Prostate gland (tissue), 2 donors: ENCODE results near the gene ADGRL3. TPM values are rescaled to one million over a fixed set of nuclear protein-coding genes. Genes with fewer than 3 reads are reported as not detected.

Experiments used
- DNase-seq: peaks from one replicate; pipeline ENCODE4 v3.0.0-alpha.2; 2019; ENCODE audit warnings: low spot score
- H3K27ac ChIP-seq, 2 donors: fragments of 200-600 bp; sonication (generic); 2 replicates each; pipeline ENCODE4 v1.5.1; 2017 to 2019
- H3K27me3 ChIP-seq: fragments of 200-600 bp; sonication (generic); replicated peaks from 2 replicates; pipeline ENCODE4 v1.5.1; 2019; ENCODE audit not compliant: insufficient read depth
- H3K36me3 ChIP-seq, 2 donors: fragments of 200-600 bp; sonication (generic); 1 replicate in 1 of 2; 2 replicates in 1 of 2; pipeline versions ENCODE4 v1.5.1 to v1.8.1; 2017 to 2019
- H3K4me1 ChIP-seq: fragments of 200-600 bp; sonication (generic); replicated peaks from 2 replicates; pipeline ENCODE4 v1.5.1; 2019
- H3K4me3 ChIP-seq, 2 donors: fragments of 200-600 bp; sonication (generic); 2 replicates each; pipeline ENCODE4 v1.5.1; 2017 to 2019
- H3K9me3 ChIP-seq: fragments of 200-600 bp; sonication (generic); 2 replicates; pipeline ENCODE4 v1.5.1; 2017
- POLR2A ChIP-seq: fragments of 450-650 bp; IDR thresholded peaks from one replicate; pipeline ENCODE4 v1.6.1; 2016; ENCODE audit warnings: antibody characterized with exemption, mild to moderate bottlenecking
- POLR2AphosphoS5 ChIP-seq: sonication (generic); formaldehyde crosslinking; IDR thresholded peaks from one replicate; pipeline ENCODE4 v1.6.1; 2017; ENCODE audit warnings: antibody characterized with exemption
- WGBS: methylation state at CpG from one replicate; pipeline ENCODE4 v1.1.5; 2018; 5-methylcytosine and 5-hydroxymethylcytosine counted together
- intact Hi-C: fragments of 100-400 bp; cut with DNase I; formaldehyde crosslinking; loops from one replicate; pipeline ENCODE4 v1.14.2; 2022
- total RNA-seq, 2 donors: library from RNA; depleted of rRNA; stranded (reverse); fragments of >200 nt; gene quantifications; one replicate each; pipeline ENCODE4 v1.1.0, GENCODE V29; 2016
- TF ChIP-seq, protein P1 (sequence below), 4 experiments: fragments of 200-600 bp in 2 of 4; fragments of 450-650 bp in 2 of 4; sonication (generic) in 2 of 4; IDR thresholded peaks; 1 replicate in 3 of 4; 2 replicates in 1 of 4; pipeline ENCODE4 v1.5.1; 2016 to 2019; ENCODE audit warnings: antibody characterized with exemption in 4 of 4, mild to moderate bottlenecking in 2 of 4, moderate library complexity in 2 of 4

ADGRL3 gene
- total RNA-seq, 2 donors from 2014 or later, result 1.7 to 23.5 TPM

DNA sequence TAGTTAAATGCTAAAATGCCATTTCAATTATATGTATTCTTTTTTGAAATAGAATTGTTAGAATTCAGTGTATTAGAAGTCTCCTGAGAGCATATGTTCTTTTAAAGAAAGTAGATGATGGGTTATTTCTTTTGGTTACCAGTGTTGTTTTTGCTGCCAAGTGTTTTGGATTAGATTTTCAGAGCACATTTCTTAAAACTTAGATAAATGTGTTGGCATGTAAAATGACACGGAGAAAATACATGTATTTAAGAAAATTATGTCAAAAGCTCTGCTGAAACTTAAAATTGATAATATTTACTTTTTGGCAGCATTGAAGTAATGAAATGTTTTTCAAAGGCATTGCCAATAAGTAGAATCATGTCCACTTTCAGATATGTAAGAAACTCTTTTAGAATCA lies 379.7 kb downstream of the ADGRL3 start:
- H3K9me3 ChIP-seq, result no peaks in the 10 kb centered on the region
- DNase-seq, result no peak
- TF ChIP-seq POLR2AphosphoS5 (no peak), POLR2A (no peak)
- TF ChIP-seq, protein P1, sequence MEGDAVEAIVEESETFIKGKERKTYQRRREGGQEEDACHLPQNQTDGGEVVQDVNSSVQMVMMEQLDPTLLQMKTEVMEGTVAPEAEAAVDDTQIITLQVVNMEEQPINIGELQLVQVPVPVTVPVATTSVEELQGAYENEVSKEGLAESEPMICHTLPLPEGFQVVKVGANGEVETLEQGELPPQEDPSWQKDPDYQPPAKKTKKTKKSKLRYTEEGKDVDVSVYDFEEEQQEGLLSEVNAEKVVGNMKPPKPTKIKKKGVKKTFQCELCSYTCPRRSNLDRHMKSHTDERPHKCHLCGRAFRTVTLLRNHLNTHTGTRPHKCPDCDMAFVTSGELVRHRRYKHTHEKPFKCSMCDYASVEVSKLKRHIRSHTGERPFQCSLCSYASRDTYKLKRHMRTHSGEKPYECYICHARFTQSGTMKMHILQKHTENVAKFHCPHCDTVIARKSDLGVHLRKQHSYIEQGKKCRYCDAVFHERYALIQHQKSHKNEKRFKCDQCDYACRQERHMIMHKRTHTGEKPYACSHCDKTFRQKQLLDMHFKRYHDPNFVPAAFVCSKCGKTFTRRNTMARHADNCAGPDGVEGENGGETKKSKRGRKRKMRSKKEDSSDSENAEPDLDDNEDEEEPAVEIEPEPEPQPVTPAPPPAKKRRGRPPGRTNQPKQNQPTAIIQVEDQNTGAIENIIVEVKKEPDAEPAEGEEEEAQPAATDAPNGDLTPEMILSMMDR (IDR thresholded peaks at IDR 0.05), result no peak
- H3K4me1 ChIP-seq, result no peaks in the 10 kb centered on the region
- 65% methylated on average over 1 of the region's 1 CpG for WGBS
- no peaks in the 10 kb centered on the region for H3K27me3 ChIP-seq
- H3K36me3 ChIP-seq, result no peaks in the 10 kb centered on the region
- intact Hi-C loops, result no loop called here
- H3K4me3 ChIP-seq, result no peak overlapping the region
- H3K27ac ChIP-seq, result no peak overlapping the region

DNA sequence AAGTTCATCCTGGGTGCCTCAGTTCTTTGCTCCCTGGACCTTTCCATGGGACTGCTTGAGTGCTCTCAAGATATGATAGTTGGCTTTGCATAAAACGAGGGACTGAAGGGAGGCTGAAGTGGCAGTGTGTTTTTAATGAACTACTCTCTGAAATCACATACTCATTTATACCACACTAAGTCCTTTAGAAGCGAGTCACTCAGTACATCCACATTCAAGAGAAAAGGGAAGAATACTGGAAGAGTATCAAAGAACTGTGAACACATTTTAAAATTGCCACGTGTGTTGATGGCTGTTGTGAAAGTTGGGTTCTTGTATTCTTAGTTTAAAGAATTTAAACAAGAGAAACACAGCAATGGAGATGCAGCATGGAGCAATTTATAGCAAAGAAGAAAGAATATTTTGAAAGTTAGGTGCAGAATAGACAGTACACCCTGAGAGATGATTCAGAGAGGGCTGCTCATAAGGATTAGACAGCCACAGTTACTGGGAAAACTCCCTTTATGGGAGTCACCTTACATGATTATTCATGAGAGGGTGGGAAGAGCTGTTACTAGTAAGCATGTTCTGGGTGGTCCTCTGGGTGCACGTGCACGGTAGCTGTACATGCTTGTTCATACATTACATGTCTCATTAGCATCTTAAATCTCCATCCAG lies 380.7 kb downstream of the ADGRL3 start:
- no peak overlapping the region for H3K27ac ChIP-seq
- no peaks in the 10 kb centered on the region for H3K27me3 ChIP-seq
- H3K4me3 ChIP-seq, result no peak overlapping the region
- intact Hi-C loops, result no loop called here
- 87% methylated on average over 5 of the region's 5 CpGs for WGBS
- no peak for DNase-seq
- TF ChIP-seq, protein P1 (IDR thresholded peaks at IDR 0.05), result no peak
- TF ChIP-seq POLR2A (no peak), POLR2AphosphoS5 (no peak)
- no peaks in the 10 kb centered on the region for H3K36me3 ChIP-seq
- no peaks in the 10 kb centered on the region for H3K9me3 ChIP-seq
- no peaks in the 10 kb centered on the region for H3K4me1 ChIP-seq

DNA sequence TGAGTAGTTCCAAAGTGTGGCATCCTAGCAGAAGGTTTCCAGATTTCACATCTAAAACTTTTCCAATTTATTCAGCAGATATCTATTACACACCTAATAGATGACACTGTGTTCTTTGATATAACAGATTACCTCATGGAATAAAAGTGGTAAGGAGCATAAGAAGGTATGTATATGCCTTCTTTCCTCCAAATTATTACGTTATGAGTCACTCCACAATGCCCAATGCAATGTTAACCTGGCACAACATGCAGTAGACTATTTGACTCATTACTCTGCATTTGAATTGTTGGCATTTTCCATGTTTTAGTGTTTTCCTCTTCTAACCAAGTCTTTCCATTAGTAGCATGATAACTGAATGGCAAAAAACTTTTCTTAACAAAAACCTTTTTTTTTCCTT lies 383.6 kb downstream of the ADGRL3 start:
- Histone ChIP-seq H3K36me3 (no peaks in the 10 kb centered on the region), H3K4me3 (no peak overlapping the region), H3K9me3 (no peaks in the 10 kb centered on the region), H3K27me3 (no peaks in the 10 kb centered on the region), H3K27ac (no peak overlapping the region), H3K4me1 (no peaks in the 10 kb centered on the region)
- no peak for DNase-seq
- WGBS, result 92% methylated on average over 1 of the region's 1 CpG
- TF ChIP-seq POLR2AphosphoS5 (no peak), POLR2A (no peak)
- TF ChIP-seq, protein P1 (IDR thresholded peaks at IDR 0.05), result no peak
- intact Hi-C loops, result no loop called here

GRCh38 chr4:61588621-61589402 lies 388.7 kb downstream of the ADGRL3 start:
- no peak for DNase-seq
- WGBS, result 76% methylated on average over 5 of the region's 5 CpGs
- H3K36me3 ChIP-seq, result no peaks in the 10 kb centered on the region
- intact Hi-C loops, result no loop called here
- TF ChIP-seq POLR2A (no peak), POLR2AphosphoS5 (no peak)
- TF ChIP-seq, protein P1 (IDR thresholded peaks at IDR 0.05), result no peak
- no peaks in the 10 kb centered on the region for H3K27me3 ChIP-seq
- H3K9me3 ChIP-seq, result no peaks in the 10 kb centered on the region
- H3K4me3 ChIP-seq, result no peak overlapping the region
- no peak overlapping the region for H3K27ac ChIP-seq
- H3K4me1 ChIP-seq, result no peaks in the 10 kb centered on the region

GRCh38 chr4:61590881-61591280 lies 390.8 kb downstream of the ADGRL3 start:
- no peak for TF ChIP-seq POLR2AphosphoS5
- TF ChIP-seq, protein P1 (IDR thresholded peaks at IDR 0.05), result no peak
- TF ChIP-seq POLR2A, result no peak
- H3K4me3 ChIP-seq, result no peak overlapping the region
- no peak overlapping the region for H3K27ac ChIP-seq
- no peaks in the 10 kb centered on the region for H3K27me3 ChIP-seq
- 87% methylated on average over 5 of the region's 5 CpGs for WGBS
- H3K36me3 ChIP-seq, result no peaks in the 10 kb centered on the region
- H3K4me1 ChIP-seq, result no peaks in the 10 kb centered on the region
- intact Hi-C loops, result no loop called here
- H3K9me3 ChIP-seq, result no peaks in the 10 kb centered on the region
- no peak for DNase-seq
